Mammary epithelial cell (primary cell): ENCODE measurements around the gene CTBP2.

Source experiments
- EZH2 ChIP-seq: IDR thresholded peaks from 2 replicates; pipeline ENCODE4 v1.6.1; 2012; ENCODE audit warnings: low read length, inconsistent platforms, borderline replicate concordance
- TF ChIP-seq, protein P1 (sequence below), 2 donors: IDR thresholded peaks in 1 of 2; conservative IDR thresholded peaks in 1 of 2; 2 replicates each; pipeline ENCODE4 v1.5.1; 2011 to 2012; ENCODE audit warnings: inconsistent platforms in 2 of 2, low read length in 2 of 2, mild to moderate bottlenecking in 2 of 2, control low read depth in 1 of 2, low read depth in 1 of 2; ENCODE audit not compliant: insufficient read depth in 1 of 2; ENCODE audit errors: extremely low read depth in 1 of 2

GRCh38 chr10:125048094-125048864 is 112.1 kb downstream of the CTBP2 start:
- TF ChIP-seq, protein P1, sequence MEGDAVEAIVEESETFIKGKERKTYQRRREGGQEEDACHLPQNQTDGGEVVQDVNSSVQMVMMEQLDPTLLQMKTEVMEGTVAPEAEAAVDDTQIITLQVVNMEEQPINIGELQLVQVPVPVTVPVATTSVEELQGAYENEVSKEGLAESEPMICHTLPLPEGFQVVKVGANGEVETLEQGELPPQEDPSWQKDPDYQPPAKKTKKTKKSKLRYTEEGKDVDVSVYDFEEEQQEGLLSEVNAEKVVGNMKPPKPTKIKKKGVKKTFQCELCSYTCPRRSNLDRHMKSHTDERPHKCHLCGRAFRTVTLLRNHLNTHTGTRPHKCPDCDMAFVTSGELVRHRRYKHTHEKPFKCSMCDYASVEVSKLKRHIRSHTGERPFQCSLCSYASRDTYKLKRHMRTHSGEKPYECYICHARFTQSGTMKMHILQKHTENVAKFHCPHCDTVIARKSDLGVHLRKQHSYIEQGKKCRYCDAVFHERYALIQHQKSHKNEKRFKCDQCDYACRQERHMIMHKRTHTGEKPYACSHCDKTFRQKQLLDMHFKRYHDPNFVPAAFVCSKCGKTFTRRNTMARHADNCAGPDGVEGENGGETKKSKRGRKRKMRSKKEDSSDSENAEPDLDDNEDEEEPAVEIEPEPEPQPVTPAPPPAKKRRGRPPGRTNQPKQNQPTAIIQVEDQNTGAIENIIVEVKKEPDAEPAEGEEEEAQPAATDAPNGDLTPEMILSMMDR (conservative IDR thresholded peaks at IDR 0.05 in 1 of 2, IDR thresholded peaks at IDR 0.05 in 1 of 2; ENCODE audit: extremely low read depth in 1 of 2, insufficient read depth in 1 of 2, low read depth in 1 of 2, low read length in 2 of 2): peak; percentile 96
- no peak for TF ChIP-seq EZH2
